Calu3 (cell line): ENCODE measurements around the gene ISX. TPM values are rescaled to one million over a fixed set of nuclear protein-coding genes. Genes with fewer than 3 reads are reported as not detected.

ENCODE experiments used
- BruUV-seq: library from RNA; stranded (reverse); fragments of 400-500 nt; replicated peaks from 2 replicates; lab custom pipeline; 2021; lab: Mats Ljungman, UMichigan
- CTCF ChIA-PET: fragments of 300-600 bp; sonication (Branson Sonifier 250); formaldehyde crosslinking; loops from one replicate; lab custom pipeline; 2022; ENCODE audit warnings: antibody characterized with exemption; lab: Charles Lee
- DNase-seq: peaks from one replicate; pipeline ENCODE4 v3.0.0; 2022
- H3K27ac Mint-ChIP-seq: one replicate; pipeline ENCODE4 v1.8.0; 2022; ENCODE audit warnings: mixed read lengths; ENCODE audit not compliant: unreplicated experiment
- H3K27me3 Mint-ChIP-seq: one replicate; pipeline ENCODE4 v1.8.0; 2022; ENCODE audit warnings: mixed read lengths; ENCODE audit not compliant: unreplicated experiment
- H3K36me3 Mint-ChIP-seq: one replicate; pipeline ENCODE4 v1.8.0; 2022; ENCODE audit warnings: mild to moderate bottlenecking, moderate library complexity, mixed read lengths; ENCODE audit not compliant: insufficient read depth, unreplicated experiment
- H3K4me1 Mint-ChIP-seq: one replicate; pipeline ENCODE4 v1.8.0; 2022; ENCODE audit warnings: mild to moderate bottlenecking, low read depth, mixed read lengths; ENCODE audit not compliant: unreplicated experiment
- H3K4me3 Mint-ChIP-seq: one replicate; pipeline ENCODE4 v1.8.0; 2022; ENCODE audit warnings: mild to moderate bottlenecking, low read depth, moderate library complexity, mixed read lengths; ENCODE audit not compliant: unreplicated experiment
- H3K9me3 Mint-ChIP-seq: one replicate; pipeline ENCODE4 v1.8.0; 2022; ENCODE audit warnings: low read depth, mixed read lengths; ENCODE audit not compliant: unreplicated experiment
- intact Hi-C: fragments of 100-400 bp; cut with micrococcal nuclease; formaldehyde crosslinking; loops from one replicate; pipeline ENCODE4 v1.10.0; 2022; ENCODE audit not compliant: unreplicated experiment
- total RNA-seq: library from RNA; stranded (reverse); gene quantifications from 2 replicates; pipeline ENCODE4 v1.2.3, GENCODE V29; 2022
- TF ChIP-seq, protein P1 (sequence below): fragments of 200-600 bp; IDR thresholded peaks from one replicate; pipeline ENCODE4 v1.8.0; 2022; ENCODE audit warnings: antibody characterized with exemption; ENCODE audit not compliant: unreplicated experiment

The ISX gene
- total RNA-seq, 1 experiment from 2014 or later: not detected

DNA sequence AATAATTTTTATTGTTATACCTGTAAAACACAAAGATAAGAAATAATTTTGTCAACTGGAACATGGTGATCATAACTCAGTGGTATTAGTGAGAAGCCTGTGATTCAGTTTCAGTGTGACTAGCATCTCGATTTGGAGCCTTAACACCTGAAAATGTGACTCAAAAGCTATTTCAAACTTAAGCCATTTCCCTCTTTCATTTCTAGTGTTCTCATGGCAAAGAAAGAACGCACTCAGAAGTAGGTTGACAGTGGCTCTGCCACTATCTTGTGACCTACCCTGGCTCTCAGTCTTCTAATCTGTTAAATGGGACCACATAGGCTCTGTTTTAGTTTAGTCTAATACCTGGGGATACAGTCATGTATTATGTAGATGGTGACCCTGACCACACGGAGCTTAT is 62.7 kb downstream of the ISX start:
- H3K9me3 Mint-ChIP-seq: no peaks in the 10 kb centered on the region
- no peak overlapping the region for H3K27ac Mint-ChIP-seq
- no peaks in the 10 kb centered on the region for H3K4me1 Mint-ChIP-seq
- H3K36me3 Mint-ChIP-seq: no peaks in the 10 kb centered on the region
- CTCF ChIA-PET: no interaction called here
- DNase-seq: no peak
- BruUV-seq: no TSS peak
- TF ChIP-seq, protein P1, sequence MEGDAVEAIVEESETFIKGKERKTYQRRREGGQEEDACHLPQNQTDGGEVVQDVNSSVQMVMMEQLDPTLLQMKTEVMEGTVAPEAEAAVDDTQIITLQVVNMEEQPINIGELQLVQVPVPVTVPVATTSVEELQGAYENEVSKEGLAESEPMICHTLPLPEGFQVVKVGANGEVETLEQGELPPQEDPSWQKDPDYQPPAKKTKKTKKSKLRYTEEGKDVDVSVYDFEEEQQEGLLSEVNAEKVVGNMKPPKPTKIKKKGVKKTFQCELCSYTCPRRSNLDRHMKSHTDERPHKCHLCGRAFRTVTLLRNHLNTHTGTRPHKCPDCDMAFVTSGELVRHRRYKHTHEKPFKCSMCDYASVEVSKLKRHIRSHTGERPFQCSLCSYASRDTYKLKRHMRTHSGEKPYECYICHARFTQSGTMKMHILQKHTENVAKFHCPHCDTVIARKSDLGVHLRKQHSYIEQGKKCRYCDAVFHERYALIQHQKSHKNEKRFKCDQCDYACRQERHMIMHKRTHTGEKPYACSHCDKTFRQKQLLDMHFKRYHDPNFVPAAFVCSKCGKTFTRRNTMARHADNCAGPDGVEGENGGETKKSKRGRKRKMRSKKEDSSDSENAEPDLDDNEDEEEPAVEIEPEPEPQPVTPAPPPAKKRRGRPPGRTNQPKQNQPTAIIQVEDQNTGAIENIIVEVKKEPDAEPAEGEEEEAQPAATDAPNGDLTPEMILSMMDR: no peak
- no peak overlapping the region for H3K4me3 Mint-ChIP-seq
- intact Hi-C loops: no loop called here
- peaks cover 77% of the 10 kb centered on the region for H3K27me3 Mint-ChIP-seq

DNA sequence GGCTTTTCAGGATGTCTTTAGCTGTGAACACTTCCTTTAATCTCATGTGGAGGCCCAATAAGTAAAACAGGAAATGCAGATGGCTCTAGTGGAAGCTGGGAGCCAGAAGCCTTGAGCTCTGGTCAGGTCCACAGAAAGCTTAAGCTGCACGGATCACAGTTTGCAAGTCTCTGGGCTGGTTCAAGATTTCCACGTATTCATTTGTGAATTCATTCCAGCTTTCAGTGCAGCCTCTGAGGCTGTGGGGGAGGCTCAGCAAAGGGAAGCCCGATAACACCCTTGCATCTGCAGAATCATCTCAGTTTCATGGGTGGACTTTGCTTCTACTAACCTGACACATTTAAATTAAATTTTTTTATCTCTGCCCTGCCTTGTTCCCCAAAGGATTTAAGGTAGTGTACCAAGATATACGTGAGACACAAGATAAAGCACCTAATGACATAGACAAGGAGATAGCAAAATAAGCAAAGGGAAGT is 65.6 kb downstream of the ISX start:
- no TSS peak for BruUV-seq
- Mint-ChIP-seq H3K36me3 (no peaks in the 10 kb centered on the region), H3K27me3 (peaks cover 81% of the 10 kb centered on the region), H3K27ac (no peak overlapping the region), H3K9me3 (no peaks in the 10 kb centered on the region), H3K4me1 (no peaks in the 10 kb centered on the region), H3K4me3 (no peak overlapping the region)
- TF ChIP-seq, protein P1: no peak
- CTCF ChIA-PET: interaction anchor here (0.7 kb wide), 1 partner anchor 250 kb away, joined by 8 read pairs; no protein-coding TSS in a partner anchor
- intact Hi-C loops: no loop called here
- no peak for DNase-seq

DNA sequence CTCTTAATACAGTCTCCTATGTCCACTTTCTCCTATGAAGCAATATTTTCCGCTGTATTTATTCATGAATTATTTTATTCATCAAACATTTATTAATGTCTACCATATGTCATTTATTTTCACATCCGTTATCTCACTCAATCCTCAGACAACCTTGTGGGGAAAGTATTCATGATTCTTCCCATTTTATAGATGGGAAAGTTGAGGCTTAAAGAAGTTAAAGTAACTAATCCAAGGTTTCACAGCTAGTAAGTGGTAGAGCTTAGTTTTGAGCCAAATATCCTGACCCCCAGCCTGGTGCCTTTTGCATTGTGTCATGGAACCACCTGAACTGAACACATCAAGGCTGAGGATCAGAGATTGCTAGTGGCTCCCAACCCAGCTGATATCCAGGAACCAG is 66.6 kb downstream of the ISX start:
- Mint-ChIP-seq H3K4me1 (no peaks in the 10 kb centered on the region), H3K27me3 (peaks cover 73% of the 10 kb centered on the region), H3K27ac (no peak overlapping the region), H3K36me3 (no peaks in the 10 kb centered on the region), H3K4me3 (no peak overlapping the region), H3K9me3 (no peaks in the 10 kb centered on the region)
- intact Hi-C loops: no loop called here
- DNase-seq: no peak
- TF ChIP-seq, protein P1: no peak
- BruUV-seq: no TSS peak
- CTCF ChIA-PET: interaction anchor here (0.6 kb wide), 1 partner anchor 8 kb away, joined by 4 read pairs; no protein-coding TSS in a partner anchor

DNA sequence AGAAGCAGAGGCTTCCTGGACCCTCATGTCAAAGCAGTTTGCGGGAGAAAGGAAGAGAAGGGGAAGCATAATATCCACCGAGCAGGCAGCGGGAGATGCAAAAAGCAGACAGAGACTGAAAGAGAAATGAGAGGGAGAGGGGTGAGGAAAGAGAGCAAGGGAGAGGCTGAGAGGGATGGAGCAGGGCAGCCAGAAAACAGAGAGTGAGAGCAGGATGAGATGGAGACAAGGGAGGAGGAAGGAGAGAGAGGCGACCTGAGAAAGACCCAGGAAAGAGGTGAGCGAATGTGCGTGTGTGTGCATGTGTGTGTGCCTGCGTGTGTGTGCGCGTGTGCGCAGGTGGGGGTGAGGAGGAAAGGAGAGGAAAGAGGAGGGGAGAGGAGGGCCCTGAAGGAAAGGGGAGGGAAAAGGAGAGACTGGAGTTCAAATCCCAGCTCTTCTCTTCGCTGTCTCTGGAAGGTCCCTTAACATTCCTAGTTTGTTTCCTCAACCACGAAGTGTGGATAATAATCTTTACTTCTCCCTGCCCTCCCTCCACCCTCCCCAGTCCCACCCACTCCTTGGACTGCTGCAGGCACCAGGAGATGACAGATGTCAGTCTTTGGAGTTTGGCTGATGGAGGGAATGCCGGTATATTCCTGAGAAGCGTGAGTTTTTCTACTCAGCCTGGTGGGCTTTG is 67.9 kb downstream of the ISX start:
- Mint-ChIP-seq H3K9me3 (no peaks in the 10 kb centered on the region), H3K36me3 (no peaks in the 10 kb centered on the region), H3K27me3 (peaks cover 73% of the 10 kb centered on the region), H3K4me1 (no peaks in the 10 kb centered on the region), H3K27ac (no peak overlapping the region), H3K4me3 (no peak overlapping the region)
- DNase-seq: no peak
- no TSS peak for BruUV-seq
- intact Hi-C loops: no loop called here
- TF ChIP-seq, protein P1: no peak
- CTCF ChIA-PET: interaction anchor here (0.7 to 1.1 kb wide), 2 partner anchors 17 to 45 kb away, joined by 4 to 5 read pairs; no protein-coding TSS in a partner anchor
